OCI-LY7 (cell line): ENCODE results near the gene RNF13.

Source experiments
- EZH2phosphoT487 ChIP-seq: fragments of 200-600 bp; sonication (generic); IDR thresholded peaks from 2 replicates; pipeline ENCODE4 v1.6.1; 2018; ENCODE audit warnings: low read depth, borderline replicate concordance, mild to moderate bottlenecking, mixed run types, antibody characterized with exemption, low read length, moderate library complexity, mixed read lengths
- TF ChIP-seq, protein P1 (sequence below): fragments of 200-600 bp; sonication (generic); conservative IDR thresholded peaks from 2 replicates; pipeline ENCODE4 v1.5.1; 2014; ENCODE audit warnings: mild to moderate bottlenecking, antibody characterized with exemption, low read length, moderate library complexity, mixed read lengths

DNA sequence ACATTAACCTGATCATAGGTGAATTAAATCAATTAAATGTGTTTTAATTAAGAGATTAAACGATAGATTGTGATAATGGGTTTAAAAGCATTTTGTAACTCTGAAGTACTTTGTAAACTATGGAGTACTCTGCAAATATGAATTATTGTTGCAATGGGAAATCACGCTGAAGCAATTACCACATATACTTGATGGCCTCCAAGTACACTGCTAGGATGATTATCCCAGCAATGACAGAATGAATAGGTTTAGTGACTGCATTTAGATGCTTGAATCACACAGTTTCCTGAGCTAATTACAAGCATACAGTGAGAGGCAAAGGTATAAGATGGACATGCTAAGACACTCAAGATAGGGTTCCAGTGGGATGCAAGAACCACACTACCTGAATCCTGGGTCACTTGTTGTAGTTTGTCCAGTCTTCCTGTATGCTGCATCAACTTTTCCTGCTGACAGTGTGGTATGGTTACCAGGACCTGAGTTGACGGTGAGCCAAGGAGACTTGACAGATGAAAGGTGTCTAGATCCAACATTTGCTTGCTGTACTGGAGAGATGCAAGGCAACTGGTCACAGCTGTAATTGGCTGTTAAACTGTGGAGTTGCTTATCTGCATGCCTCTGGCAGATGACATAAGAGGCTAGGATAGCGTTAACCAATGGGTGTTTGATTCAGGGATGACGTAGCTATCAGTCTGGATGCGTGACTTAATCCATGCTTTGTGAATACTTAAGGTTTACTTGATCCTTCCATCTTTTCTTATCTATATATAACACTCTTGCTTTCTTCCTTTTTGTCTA is 38.0 kb downstream of the RNF13 start:
- TF ChIP-seq, protein P1, sequence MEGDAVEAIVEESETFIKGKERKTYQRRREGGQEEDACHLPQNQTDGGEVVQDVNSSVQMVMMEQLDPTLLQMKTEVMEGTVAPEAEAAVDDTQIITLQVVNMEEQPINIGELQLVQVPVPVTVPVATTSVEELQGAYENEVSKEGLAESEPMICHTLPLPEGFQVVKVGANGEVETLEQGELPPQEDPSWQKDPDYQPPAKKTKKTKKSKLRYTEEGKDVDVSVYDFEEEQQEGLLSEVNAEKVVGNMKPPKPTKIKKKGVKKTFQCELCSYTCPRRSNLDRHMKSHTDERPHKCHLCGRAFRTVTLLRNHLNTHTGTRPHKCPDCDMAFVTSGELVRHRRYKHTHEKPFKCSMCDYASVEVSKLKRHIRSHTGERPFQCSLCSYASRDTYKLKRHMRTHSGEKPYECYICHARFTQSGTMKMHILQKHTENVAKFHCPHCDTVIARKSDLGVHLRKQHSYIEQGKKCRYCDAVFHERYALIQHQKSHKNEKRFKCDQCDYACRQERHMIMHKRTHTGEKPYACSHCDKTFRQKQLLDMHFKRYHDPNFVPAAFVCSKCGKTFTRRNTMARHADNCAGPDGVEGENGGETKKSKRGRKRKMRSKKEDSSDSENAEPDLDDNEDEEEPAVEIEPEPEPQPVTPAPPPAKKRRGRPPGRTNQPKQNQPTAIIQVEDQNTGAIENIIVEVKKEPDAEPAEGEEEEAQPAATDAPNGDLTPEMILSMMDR = no peak
- TF ChIP-seq EZH2phosphoT487 = no peak
